ENCODE results near the gene LENEP. TPM values are rescaled to one million over a fixed set of nuclear protein-coding genes. Genes with fewer than 3 reads are reported as not detected.

The LENEP gene
- total RNA-seq, 1 donor from 2014 or later = 1.9 TPM

GRCh38 chr1:154958036-154958435, 35.4 kb upstream of the LENEP start:
- Mint-ChIP-seq H3K27ac (ENCODE audit: unreplicated experiment) (no peak overlapping the region), H3K4me3 (peak overlapping the region; percentile 90), H3K36me3 (ENCODE audit: low read depth) (peaks cover 4% of the 10 kb centered on the region), H3K27me3 (ENCODE audit: low read depth) (no peaks in the 10 kb centered on the region), H3K9me3 (no peaks in the 10 kb centered on the region), H3K4me1 (peaks cover 62% of the 10 kb centered on the region)
- TF ChIP-seq CTCF (conservative IDR thresholded peaks at IDR 0.05) = no peak
- no peak for DNase-seq (ENCODE audit: low read depth, low spot score)

DNA sequence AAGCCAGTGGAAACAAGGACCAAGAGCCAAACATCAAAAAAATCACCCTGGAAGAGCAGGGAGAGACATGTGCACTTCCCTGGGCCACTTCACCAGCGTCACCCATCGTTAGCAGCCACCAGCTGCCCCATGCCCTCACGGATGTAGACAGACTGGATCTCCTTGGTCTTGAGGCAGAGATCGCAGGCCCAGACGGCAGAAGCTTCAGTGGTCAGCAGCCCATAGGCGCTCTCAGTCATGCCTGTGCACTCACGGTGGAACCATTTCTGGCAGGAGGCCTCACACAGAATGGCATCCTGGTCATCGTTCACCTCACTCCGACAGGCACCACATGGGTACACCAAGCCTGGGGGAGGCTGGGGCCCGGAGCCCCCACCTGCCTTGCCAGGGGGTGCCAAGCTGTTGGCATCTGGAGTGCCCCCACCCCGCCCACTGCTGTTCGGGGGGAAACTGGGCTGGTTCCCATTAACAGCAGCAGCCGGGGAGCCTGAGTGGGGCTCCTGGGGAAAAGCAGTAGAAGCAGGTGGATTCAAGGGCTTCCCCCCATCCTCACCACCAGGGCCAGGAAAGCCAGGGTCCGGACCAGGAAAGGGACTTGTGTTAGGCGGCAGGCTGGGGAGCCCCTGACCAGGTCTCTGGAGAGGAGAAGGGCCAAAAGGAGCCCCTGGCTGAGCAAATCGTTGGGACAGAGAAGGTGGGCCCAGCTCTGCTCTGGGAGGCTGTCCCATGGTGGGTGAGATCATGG, 34.5 kb upstream of the LENEP start:
- TF ChIP-seq CTCF (conservative IDR thresholded peaks at IDR 0.05) = no peak
- Mint-ChIP-seq H3K4me3 (peak overlapping the region; percentile 90), H3K27ac (ENCODE audit: unreplicated experiment) (peak overlapping the region; percentile 43), H3K9me3 (no peaks in the 10 kb centered on the region), H3K27me3 (ENCODE audit: low read depth) (no peaks in the 10 kb centered on the region), H3K36me3 (ENCODE audit: low read depth) (peaks cover 7% of the 10 kb centered on the region), H3K4me1 (peaks cover 59% of the 10 kb centered on the region)
- DNase-seq (ENCODE audit: low read depth, low spot score) = no peak

DNA sequence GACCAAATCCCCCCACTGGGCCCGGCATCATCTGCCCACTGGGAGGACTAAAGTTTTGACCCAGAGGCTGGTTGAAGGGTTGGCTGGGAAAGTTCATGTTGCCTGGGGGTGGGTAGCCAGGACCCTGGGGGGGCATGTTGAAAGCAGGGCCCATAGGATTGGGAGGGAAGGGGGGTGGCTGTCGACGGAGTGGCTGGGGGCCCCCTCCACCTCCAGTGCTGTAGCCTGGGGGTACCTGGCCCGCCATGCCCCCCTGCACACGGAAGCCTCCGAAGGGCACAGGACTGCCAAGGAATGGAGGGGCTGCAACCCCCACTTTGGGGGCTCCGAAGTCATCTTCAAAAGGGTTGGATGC, 34.0 kb upstream of the LENEP start:
- no peaks in the 10 kb centered on the region for H3K27me3 Mint-ChIP-seq (ENCODE audit: low read depth)
- H3K9me3 Mint-ChIP-seq = no peaks in the 10 kb centered on the region
- peak overlapping the region; percentile 95 for H3K4me3 Mint-ChIP-seq
- TF ChIP-seq CTCF (conservative IDR thresholded peaks at IDR 0.05) = no peak
- no peak for DNase-seq (ENCODE audit: low read depth, low spot score)
- peaks cover 8% of the 10 kb centered on the region for H3K36me3 Mint-ChIP-seq (ENCODE audit: low read depth)
- H3K4me1 Mint-ChIP-seq = peaks cover 53% of the 10 kb centered on the region
- H3K27ac Mint-ChIP-seq (ENCODE audit: unreplicated experiment) = no peak overlapping the region

DNA sequence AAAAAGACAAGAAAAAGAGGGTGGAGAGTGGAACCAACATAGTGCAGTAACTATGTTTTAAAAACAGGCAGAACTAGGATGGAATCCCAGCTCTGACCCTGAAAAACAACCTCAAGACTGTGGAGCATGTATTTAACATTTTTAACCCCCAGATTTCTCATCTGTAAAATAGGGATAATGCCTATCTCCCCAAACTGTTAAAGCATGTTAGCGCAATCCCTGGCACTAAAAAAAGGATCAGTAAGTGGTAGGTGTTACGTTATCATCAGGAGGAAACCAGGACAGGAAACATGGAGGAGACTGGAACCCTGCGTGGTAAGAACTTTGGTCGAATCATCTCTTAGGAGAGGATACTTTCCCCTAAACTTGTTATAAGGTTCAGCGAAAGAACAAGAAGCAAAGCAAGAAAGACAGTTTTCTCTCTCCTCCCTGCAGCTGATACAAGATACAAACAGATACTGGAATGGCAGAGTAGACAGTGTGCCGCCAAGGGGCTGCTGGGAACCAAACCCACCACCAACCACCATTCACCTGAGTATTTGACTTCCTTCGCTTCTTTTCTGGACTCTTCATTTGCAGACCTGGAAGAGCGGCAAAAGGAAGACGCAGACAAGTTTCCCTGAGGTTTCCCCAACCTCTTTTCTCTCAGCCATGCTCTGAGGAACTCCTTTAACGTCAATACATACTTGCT, 32.8 kb upstream of the LENEP start:
- peaks cover 41% of the 10 kb centered on the region for H3K4me1 Mint-ChIP-seq
- no peaks in the 10 kb centered on the region for H3K27me3 Mint-ChIP-seq (ENCODE audit: low read depth)
- H3K27ac Mint-ChIP-seq (ENCODE audit: unreplicated experiment) = peak overlapping the region; percentile 43
- no peak for TF ChIP-seq CTCF (conservative IDR thresholded peaks at IDR 0.05)
- H3K4me3 Mint-ChIP-seq = peak overlapping the region; percentile 95
- H3K36me3 Mint-ChIP-seq (ENCODE audit: low read depth) = peaks cover 8% of the 10 kb centered on the region
- no peaks in the 10 kb centered on the region for H3K9me3 Mint-ChIP-seq
- no peak for DNase-seq (ENCODE audit: low read depth, low spot score)

GRCh38 chr1:154961207-154962155, 31.9 kb upstream of the LENEP start, which contains the start of gene PYGO2:
TSS of gene PYGO2 (minus strand) at chr1:154961782. CDS start at chr1:154961576, 206 bp downstream.
- Mint-ChIP-seq H3K36me3 (ENCODE audit: low read depth) (peaks cover 8% of the 10 kb centered on the region), H3K27ac (ENCODE audit: unreplicated experiment) (peak within 1 kb of the TSS; percentile 83), H3K4me1 (peaks cover 32% of the 10 kb centered on the region), H3K4me3 (peak within 1 kb of the TSS; percentile 96), H3K27me3 (ENCODE audit: low read depth) (no peaks in the 10 kb centered on the region), H3K9me3 (no peaks in the 10 kb centered on the region)
- DNase-seq (ENCODE audit: low read depth, low spot score) = peak; percentile 76
- peak; percentile 67 for TF ChIP-seq CTCF (conservative IDR thresholded peaks at IDR 0.05)
